Measurements from ENCODE around the gene NBPF4.

- TF ChIP-seq IRF3 (IDR thresholded peaks at IDR 0.05): no peak
- TF ChIP-seq POLR2A (IDR thresholded peaks at IDR 0.05; ENCODE audit: low read depth, low read length): no peak
Observed at GRCh38 chr1:108211014-108211413, 32.9 kb downstream of the NBPF4 start.
